IMR-90 (cell line): Measurements from ENCODE around the gene GPR45. TPM values are rescaled to one million over a fixed set of nuclear protein-coding genes. Genes with fewer than 3 reads are reported as not detected.

Source experiments
- ATAC-seq: fragments of 200-7000 bp; cut with Tn5 transposase; 2 replicates; pipeline ENCODE4 v1.9.1; 2020; ENCODE audit warnings: low read depth, mild to moderate bottlenecking, moderate library complexity
- BruUV-seq: library from RNA; stranded (reverse); fragments of 400-500 nt; replicated peaks from 2 replicates; lab custom pipeline; 2021; lab: Mats Ljungman, UMichigan
- CTCF ChIA-PET: fragments of 300-600 bp; formaldehyde crosslinking; extraction: SDS; loops from one replicate; lab custom pipeline; 2021; ENCODE audit warnings: antibody characterized with exemption; lab: Yijun Ruan, JAX
- POLR2A ChIA-PET: fragments of 300-600 bp; sonication (Branson Sonifier 250); formaldehyde crosslinking; loops from one replicate; lab custom pipeline; 2022; ENCODE audit warnings: antibody characterized with exemption; ENCODE audit not compliant: unreplicated experiment; lab: Charles Lee
- DNase-seq: peaks from one replicate; pipeline ENCODE4 v3.0.0; 2013
- H2AFZ ChIP-seq: replicated peaks from 2 replicates; pipeline ENCODE3; 2013; ENCODE audit warnings: low read length, mild to moderate bottlenecking; ENCODE audit not compliant: poor library complexity
- H2AK5ac ChIP-seq: 2 replicates; pipeline ENCODE4 v1.6.1; 2013; ENCODE audit warnings: low read depth, low read length, inconsistent platforms
- H2AK9ac ChIP-seq: replicated peaks from 2 replicates; pipeline ENCODE3; 2013; ENCODE audit warnings: mild to moderate bottlenecking, low read depth, low read length, moderate library complexity; ENCODE audit not compliant: poor library complexity
- H2BK120ac ChIP-seq: 2 replicates; pipeline ENCODE4 v1.6.1; 2013; ENCODE audit warnings: low read depth, low read length, inconsistent platforms
- H2BK15ac ChIP-seq: 3 replicates; pipeline ENCODE4 v1.6.1; 2013; ENCODE audit warnings: low read depth, low read length, inconsistent platforms
- H2BK20ac ChIP-seq: 2 replicates; pipeline ENCODE4 v1.6.1; 2013; ENCODE audit warnings: low read depth, mild to moderate bottlenecking, inconsistent platforms, low read length, moderate library complexity
- H2BK5ac ChIP-seq: 2 replicates; pipeline ENCODE4 v1.6.1; 2013; ENCODE audit warnings: mild to moderate bottlenecking, low read depth, low read length, inconsistent platforms; ENCODE audit not compliant: poor library complexity, severe bottlenecking
- H3K14ac ChIP-seq: replicated peaks from 2 replicates; pipeline ENCODE4 v1.6.1; 2013; ENCODE audit warnings: low read depth, low read length, inconsistent platforms
- H3K18ac ChIP-seq: 2 replicates; pipeline ENCODE4 v1.6.1; 2013; ENCODE audit warnings: low read depth, low read length, control low read depth
- H3K23ac ChIP-seq: 2 replicates; pipeline ENCODE4 v1.6.1; 2013; ENCODE audit warnings: low read depth, low read length, inconsistent platforms
- H3K27ac ChIP-seq: 2 replicates; pipeline ENCODE4 v1.5.1; 2013; ENCODE audit warnings: mild to moderate bottlenecking, control low read depth, low read length; ENCODE audit not compliant: insufficient read depth
- H3K27me3 ChIP-seq: 2 replicates; pipeline ENCODE4 v1.6.1; 2013; ENCODE audit warnings: low read length; ENCODE audit not compliant: control insufficient read depth, insufficient read depth
- H3K36me3 ChIP-seq: 2 replicates; pipeline ENCODE4 v1.6.1; 2013; ENCODE audit warnings: low read length, mixed read lengths; ENCODE audit not compliant: control insufficient read depth, insufficient read depth
- H3K4ac ChIP-seq: 2 replicates; pipeline ENCODE4 v1.6.1; 2013; ENCODE audit warnings: low read depth, low read length, inconsistent platforms
- H3K4me1 ChIP-seq: 2 replicates; pipeline ENCODE4 v1.6.1; 2013; ENCODE audit warnings: low read length, mixed read lengths; ENCODE audit not compliant: control insufficient read depth, insufficient read depth
- H3K4me2 ChIP-seq: 2 replicates; pipeline ENCODE4 v1.6.1; 2013; ENCODE audit warnings: low read depth, mild to moderate bottlenecking, control low read depth, low read length, moderate library complexity
- H3K4me3 ChIP-seq: 2 replicates; pipeline ENCODE4 v1.5.1; 2013; ENCODE audit warnings: low read depth, mild to moderate bottlenecking, control low read depth, low read length, moderate library complexity; ENCODE audit not compliant: insufficient read depth
- H3K56ac ChIP-seq: 2 replicates; pipeline ENCODE4 v1.6.1; 2013; ENCODE audit warnings: low read length, inconsistent platforms; ENCODE audit not compliant: insufficient read depth; ENCODE audit errors: extremely low read depth
- H3K79me1 ChIP-seq, 2 experiments: 2 replicates each; pipeline ENCODE4 v1.6.1; 2013; ENCODE audit warnings: low read length in 2 of 2, inconsistent platforms in 1 of 2, low read depth in 1 of 2
- H3K9ac ChIP-seq: 2 replicates; pipeline ENCODE4 v1.6.1; 2013; ENCODE audit warnings: low read depth, low read length, control low read depth
- H3K9me1 ChIP-seq: 2 replicates; pipeline ENCODE4 v1.6.1; 2013; ENCODE audit warnings: low read length, inconsistent platforms; ENCODE audit not compliant: insufficient read depth
- H3K9me3 ChIP-seq: 2 replicates; pipeline ENCODE4 v1.6.1; 2013; ENCODE audit warnings: low read length; ENCODE audit not compliant: control insufficient read depth, insufficient read depth
- H4K20me1 ChIP-seq: 2 replicates; pipeline ENCODE4 v1.6.1; 2013; ENCODE audit warnings: low read length, inconsistent platforms; ENCODE audit not compliant: insufficient read depth
- H4K5ac ChIP-seq: 2 replicates; pipeline ENCODE4 v1.6.1; 2013; ENCODE audit warnings: mild to moderate bottlenecking, low read depth, low read length, control low read depth
- H4K8ac ChIP-seq, 2 experiments: 2 replicates each; pipeline ENCODE4 v1.6.1; 2013; ENCODE audit warnings: low read depth in 2 of 2, low read length in 2 of 2, control low read depth in 1 of 2, inconsistent platforms in 1 of 2
- H4K91ac ChIP-seq: 2 replicates; pipeline ENCODE4 v1.6.1; 2013; ENCODE audit warnings: low read depth, low read length, inconsistent platforms; ENCODE audit not compliant: insufficient read depth
- BHLHE40 ChIP-seq: fragments of 150-350 bp; IDR thresholded peaks from 2 replicates; pipeline ENCODE4 v1.6.1; 2016; ENCODE audit warnings: mild to moderate bottlenecking, low read depth, low read length
- CEBPB ChIP-seq: IDR thresholded peaks from 2 replicates; pipeline ENCODE4 v1.6.1; 2012; ENCODE audit warnings: low read depth, low read length, improper control_type of control experiment
- CHD1 ChIP-seq: IDR thresholded peaks from 2 replicates; pipeline ENCODE4 v1.6.1; 2012; ENCODE audit warnings: low read depth, low read length, improper control_type of control experiment
- CTCF ChIP-seq: conservative IDR thresholded peaks from 2 replicates; pipeline ENCODE4 v1.5.1; 2012; ENCODE audit warnings: mild to moderate bottlenecking, low read depth, low read length, improper control_type of control experiment
- ELK1 ChIP-seq: fragments of 150-350 bp; IDR thresholded peaks from 2 replicates; pipeline ENCODE4 v1.6.1; 2016; ENCODE audit warnings: low read depth, mild to moderate bottlenecking, low read length, moderate library complexity, borderline replicate concordance
- FOS ChIP-seq: fragments of 150-350 bp; IDR thresholded peaks from 2 replicates; pipeline ENCODE4 v1.6.1; 2016; ENCODE audit warnings: low read depth, low read length
- MAFK ChIP-seq: IDR thresholded peaks from 2 replicates; pipeline ENCODE4 v1.6.1; 2012; ENCODE audit warnings: low read depth, low read length, improper control_type of control experiment
- MAZ ChIP-seq: IDR thresholded peaks from 2 replicates; pipeline ENCODE4 v1.6.1; 2012; ENCODE audit warnings: low read depth, mild to moderate bottlenecking, low read length, improper control_type of control experiment, moderate library complexity, borderline replicate concordance
- MXI1 ChIP-seq: IDR thresholded peaks from 2 replicates; pipeline ENCODE4 v1.6.1; 2012; ENCODE audit warnings: low read depth, mild to moderate bottlenecking, low read length, moderate library complexity, borderline replicate concordance
- NFE2L2 ChIP-seq: fragments of 150-350 bp; IDR thresholded peaks from 2 replicates; pipeline ENCODE4 v1.6.1; 2016; ENCODE audit warnings: low read depth, mild to moderate bottlenecking, low read length
- POLR2A ChIP-seq: IDR thresholded peaks from 2 replicates; pipeline ENCODE4 v1.6.1; 2012; ENCODE audit warnings: mild to moderate bottlenecking, low read depth, low read length
- RAD21 ChIP-seq: IDR thresholded peaks from 2 replicates; pipeline ENCODE4 v1.6.1; 2012; ENCODE audit warnings: low read length, improper control_type of control experiment
- RCOR1 ChIP-seq: IDR thresholded peaks from 2 replicates; pipeline ENCODE4 v1.6.1; 2012; ENCODE audit warnings: mild to moderate bottlenecking, low read length, improper control_type of control experiment; ENCODE audit not compliant: insufficient replicate concordance
- RFX5 ChIP-seq: IDR thresholded peaks from 2 replicates; pipeline ENCODE4 v1.8.0; 2012; ENCODE audit warnings: low read depth, mild to moderate bottlenecking, low read length, moderate library complexity
- SMC3 ChIP-seq: fragments of 150-350 bp; IDR thresholded peaks from 2 replicates; pipeline ENCODE4 v1.6.1; 2016; ENCODE audit warnings: low read depth, mild to moderate bottlenecking, antibody characterized with exemption, low read length, moderate library complexity
- USF2 ChIP-seq: fragments of 150-350 bp; IDR thresholded peaks from 2 replicates; pipeline ENCODE4 v1.6.1; 2017; ENCODE audit warnings: mild to moderate bottlenecking, antibody characterized with exemption, low read length, low read depth
- WGBS, 2 experiments: methylation state at CpG; one replicate each; pipeline versions ENCODE4 v1.1.5 to v1.1.7; 2013; ENCODE audit warnings: missing lambda C conversion rate in 2 of 2; ENCODE audit not compliant: insufficient read length in 1 of 2; ENCODE audit errors: extremely low coverage in 2 of 2; 5-methylcytosine and 5-hydroxymethylcytosine counted together
- dilution Hi-C: fragments of 300-500 bp; cut with HindIII; formaldehyde crosslinking; loops from one replicate; pipeline ENCODE4 v1.14.3; 2018; ENCODE audit warnings: low sequenced_read_pairs; ENCODE audit not compliant: unreplicated experiment
- in situ Hi-C: fragments of 300-500 bp; cut with MboI; formaldehyde crosslinking; loops from 3 replicates; pipeline ENCODE4 v1.14.3; 2019; ENCODE audit warnings: low sequenced_read_pairs, inconsistent platforms, mixed read lengths
- intact Hi-C: fragments of 100-400 bp; cut with micrococcal nuclease; formaldehyde crosslinking; loops from 2 replicates; pipeline ENCODE4 v1.10.0; 2022
- polyA plus RNA-seq, 3 experiments: library from polyadenylated mRNA; depleted of rRNA; stranded (reverse); fragments of >200 nt; gene quantifications; 2 replicates each; pipeline ENCODE4 v1.2.3, GENCODE V29; 2012; ENCODE audit warnings: low replicate concordance in 1 of 3
- total RNA-seq: library from RNA; depleted of rRNA; stranded (reverse); fragments of >200 nt; gene quantifications from 2 replicates; pipeline ENCODE4 v1.2.3, GENCODE V29; 2012

GPR45 gene
- total and polyA plus RNA-seq, 2 of the 4 experiments (the other 2 are of a cell fraction) = not detected

- H4K20me1 ChIP-seq = no peaks in the 10 kb centered on the region
- CTCF ChIA-PET = interaction anchor here (0.8 kb wide), 1 partner anchor 17 kb away, joined by 3 read pairs; no protein-coding TSS in a partner anchor
- DNase-seq (no peak), ATAC-seq (no peak)
- no peak overlapping the region for H2BK5ac ChIP-seq
- H3K4me1 ChIP-seq = no peaks in the 10 kb centered on the region
- no peak overlapping the region for H4K8ac ChIP-seq
- no peak overlapping the region for H3K4me3 ChIP-seq
- no peak overlapping the region for H2BK15ac ChIP-seq
- H3K27me3 ChIP-seq = peaks cover 1% of the 10 kb centered on the region; the same call in 1 of the 2 replicates
- H3K56ac ChIP-seq = no peak overlapping the region
- H3K18ac ChIP-seq = no peak overlapping the region
- no peak overlapping the region for H2BK20ac ChIP-seq
- H3K9ac ChIP-seq = no peak overlapping the region
- WGBS, 2 experiments = no CpG with 5 or more reads among the region's 5 CpGs
- H2AK5ac ChIP-seq = no peak overlapping the region
- no peak overlapping the region for H4K5ac ChIP-seq
- H3K79me1 ChIP-seq = no peaks in the 10 kb centered on the region
- H3K23ac ChIP-seq = no peak overlapping the region
- dilution Hi-C loops = no loop called here
- no peaks in the 10 kb centered on the region for H3K9me3 ChIP-seq
- no peak overlapping the region for H4K91ac ChIP-seq
- no peak for TF ChIP-seq FOS
- no peak for TF ChIP-seq RCOR1
- TF ChIP-seq BHLHE40 = no peak
- TF ChIP-seq RFX5 = no peak
- no peak for TF ChIP-seq CTCF
- no peak for TF ChIP-seq USF2
- TF ChIP-seq SMC3 = no peak
- no peak for TF ChIP-seq MXI1
- no peak for TF ChIP-seq NFE2L2
- TF ChIP-seq CHD1 = no peak
- TF ChIP-seq ELK1 = no peak
- TF ChIP-seq POLR2A = no peak
- TF ChIP-seq CEBPB = no peak
- no peak for TF ChIP-seq RAD21
- no peak for TF ChIP-seq MAFK
- TF ChIP-seq MAZ = no peak
- intact Hi-C loops = no loop called here
- H3K9me1 ChIP-seq = 0 out of 2 replicates have a peak, but pooled peaks cover 2% of the 10 kb centered on the region
- BruUV-seq = no TSS peak
- no peak overlapping the region for H2AFZ ChIP-seq
- POLR2A ChIA-PET = no interaction called here
- H2AK9ac ChIP-seq = no peak overlapping the region
- no peak overlapping the region for H3K14ac ChIP-seq
- no peak overlapping the region for H3K4me2 ChIP-seq
- no peak overlapping the region for H2BK120ac ChIP-seq
- H3K27ac ChIP-seq = no peak overlapping the region
- no peaks in the 10 kb centered on the region for H3K36me3 ChIP-seq
- in situ Hi-C loops = no loop called here
- no peak overlapping the region for H3K4ac ChIP-seq
Measured at GRCh38 chr2:105254531-105255210, 13.1 kb downstream of the GPR45 start.
